ENCODE results near the gene CHRM1.
A peak's percentile ranks its signal among the peaks of the same experiment; 100 is the strongest.

The CHRM1 gene

DNA sequence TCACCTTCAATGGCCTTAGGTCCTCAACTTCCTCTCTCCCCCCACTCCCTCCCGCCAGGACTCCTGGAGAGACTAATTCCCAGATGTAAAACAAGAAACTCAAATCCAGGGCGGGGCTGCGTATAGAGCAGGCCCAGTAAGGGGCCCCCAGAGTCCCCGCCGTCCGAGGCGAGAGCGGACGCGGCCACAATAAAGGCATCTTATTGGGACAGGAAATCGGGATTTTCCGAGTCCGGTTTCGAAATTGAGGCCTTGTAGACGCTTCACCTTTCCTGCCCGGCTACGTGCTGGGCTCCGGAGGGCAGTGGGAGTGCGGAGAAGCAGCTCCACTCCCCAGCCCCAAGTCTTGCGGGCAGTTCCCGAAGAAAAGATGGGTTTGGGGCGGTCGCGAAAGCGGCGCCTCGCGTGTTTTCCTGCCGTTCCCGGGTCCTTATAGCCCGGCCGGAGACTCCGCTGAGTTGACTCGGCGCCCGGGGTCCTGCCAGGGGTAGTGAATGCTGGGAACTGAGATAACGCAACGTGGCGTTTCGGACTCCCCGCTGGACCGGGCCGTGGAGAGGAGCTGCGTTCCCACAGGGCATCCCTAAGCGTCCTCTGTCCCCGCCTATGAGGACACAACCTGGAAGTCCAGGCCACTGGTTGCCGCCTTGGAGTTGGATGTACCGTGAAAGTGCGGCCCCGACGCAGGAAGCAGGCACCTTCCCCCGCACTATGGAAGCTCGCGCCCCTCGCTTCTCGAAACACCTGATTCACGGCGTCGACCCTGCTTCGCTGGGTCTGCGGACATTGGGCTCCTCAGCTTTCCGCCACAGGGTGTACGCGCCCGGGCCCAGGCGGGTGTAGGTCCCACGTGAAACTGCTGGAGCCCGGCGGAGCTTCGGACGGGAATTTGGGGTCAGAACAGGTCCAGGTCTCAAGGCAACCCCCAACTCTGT lies 4.8 kb upstream of the CHRM1 start:
- no peak for DNase-seq

DNA sequence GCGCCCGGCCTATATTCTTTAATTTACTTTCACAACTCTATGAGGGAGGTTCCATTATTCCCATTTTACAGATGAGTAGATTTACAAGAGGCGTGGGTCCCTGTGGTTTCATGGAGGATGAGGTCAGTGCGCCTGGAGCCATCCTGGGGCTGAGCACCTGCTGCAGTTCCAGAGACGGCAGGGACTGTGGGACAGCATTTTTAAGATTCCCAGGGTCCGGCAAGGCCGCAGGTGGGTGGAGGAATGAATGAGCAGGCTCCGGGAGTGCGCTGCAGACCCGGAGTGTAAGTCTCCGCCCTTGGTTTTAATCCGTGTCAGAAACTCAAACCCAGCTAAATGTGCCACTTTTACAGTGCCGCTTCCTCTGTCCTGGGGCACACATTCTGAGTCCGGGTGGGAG lies 4.1 kb upstream of the CHRM1 start:
- no peak for DNase-seq

DNA sequence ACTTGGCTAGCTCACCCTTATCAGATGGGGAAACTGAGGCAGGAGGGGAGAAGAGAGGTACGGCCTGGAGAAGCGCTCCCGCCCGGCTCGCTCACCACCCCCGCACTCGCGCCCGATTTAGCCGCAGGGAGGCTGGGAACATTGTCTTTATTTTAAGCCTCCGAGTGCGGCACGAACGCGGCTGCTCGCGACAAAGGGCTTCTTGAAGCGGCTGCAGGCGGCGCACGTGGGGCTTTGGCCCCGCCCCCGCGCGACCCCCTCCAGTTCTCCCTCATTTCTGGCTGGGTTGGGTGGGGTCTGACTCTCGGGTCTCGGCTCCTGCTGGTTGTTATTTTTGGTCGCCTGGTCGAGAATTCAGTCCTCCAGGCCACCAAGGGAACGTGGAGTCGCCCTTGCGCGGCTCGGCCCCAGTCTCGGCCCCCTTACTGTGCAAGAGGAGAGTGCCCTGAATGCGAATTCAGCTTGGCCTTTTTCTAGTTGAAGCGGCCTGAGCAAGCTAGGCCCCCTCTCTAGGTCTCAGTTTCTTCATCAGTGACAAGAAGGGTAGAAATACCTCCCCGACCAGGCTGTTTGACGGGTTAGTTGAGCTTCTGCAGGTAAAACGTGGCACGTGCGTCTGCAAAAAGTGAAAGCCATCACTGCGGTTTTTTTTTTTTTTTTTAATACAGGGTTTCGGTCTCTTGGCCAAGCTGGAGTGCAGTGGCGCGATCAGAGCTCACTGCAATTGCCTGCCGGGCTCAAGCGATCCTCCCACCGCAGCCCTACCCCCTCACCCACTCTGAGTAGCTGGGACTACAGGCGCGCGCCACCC lies 2.6 kb upstream of the CHRM1 start:
- no peak for DNase-seq

DNA sequence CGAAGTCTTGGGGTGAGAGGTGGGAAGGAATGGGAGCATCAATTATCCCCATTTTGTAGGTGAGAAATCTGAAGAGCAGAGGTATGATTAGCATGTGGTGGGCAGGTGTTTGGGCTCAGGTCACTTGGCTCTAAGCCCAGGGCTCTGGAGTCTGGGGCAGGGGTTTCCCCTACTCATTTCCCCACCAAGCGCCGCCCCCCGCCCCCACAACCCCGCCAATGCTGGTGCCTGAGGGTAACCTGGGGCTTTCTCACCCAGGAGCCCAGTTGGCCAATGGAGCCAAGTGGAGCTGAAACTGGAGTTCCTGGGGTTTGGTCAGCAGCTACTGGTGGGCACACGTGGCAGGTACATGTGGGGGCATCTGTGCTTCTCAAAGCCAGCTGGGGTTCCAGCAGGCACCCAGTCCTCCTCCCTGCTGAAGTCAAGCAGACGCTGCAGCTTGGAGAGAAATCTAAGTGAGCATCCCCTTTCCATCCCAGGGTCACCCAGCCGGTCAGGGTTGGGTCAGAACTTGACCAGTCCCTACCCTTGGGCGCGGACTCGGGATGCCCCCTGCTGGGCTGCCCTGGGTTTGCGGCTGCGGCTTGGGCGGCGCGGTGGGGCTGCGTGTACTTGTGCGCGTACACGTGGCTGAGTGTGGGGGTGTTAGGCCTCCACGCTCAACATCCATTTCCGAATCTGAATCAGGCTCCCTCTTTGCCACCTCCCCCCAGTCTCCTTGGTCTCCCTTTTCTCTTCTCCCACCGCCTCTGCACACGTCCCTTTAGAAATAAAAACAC lies 1.7 kb upstream of the CHRM1 start:
- no peak for DNase-seq

DNA sequence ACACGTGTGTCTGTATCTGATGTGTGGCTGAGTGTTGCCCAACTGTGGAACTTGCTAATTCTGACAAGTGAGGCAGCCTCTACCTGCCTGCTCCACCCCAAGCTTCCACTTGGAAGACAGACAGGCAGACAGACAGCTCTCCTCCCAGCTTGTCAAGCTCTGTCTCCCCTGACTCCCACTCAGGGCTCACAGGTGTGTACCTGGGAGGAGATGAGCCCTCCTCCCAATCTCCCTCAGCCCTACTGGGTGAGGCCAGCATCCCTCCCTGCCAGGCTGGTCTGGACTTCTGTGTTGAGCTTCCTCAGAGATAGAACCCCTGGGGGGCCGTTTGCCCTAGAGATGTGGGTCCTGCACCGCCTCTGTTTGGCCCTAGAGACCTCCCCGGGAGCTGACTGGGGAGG lies 1.0 kb upstream of the CHRM1 start:
- DNase-seq, result no peak

DNA sequence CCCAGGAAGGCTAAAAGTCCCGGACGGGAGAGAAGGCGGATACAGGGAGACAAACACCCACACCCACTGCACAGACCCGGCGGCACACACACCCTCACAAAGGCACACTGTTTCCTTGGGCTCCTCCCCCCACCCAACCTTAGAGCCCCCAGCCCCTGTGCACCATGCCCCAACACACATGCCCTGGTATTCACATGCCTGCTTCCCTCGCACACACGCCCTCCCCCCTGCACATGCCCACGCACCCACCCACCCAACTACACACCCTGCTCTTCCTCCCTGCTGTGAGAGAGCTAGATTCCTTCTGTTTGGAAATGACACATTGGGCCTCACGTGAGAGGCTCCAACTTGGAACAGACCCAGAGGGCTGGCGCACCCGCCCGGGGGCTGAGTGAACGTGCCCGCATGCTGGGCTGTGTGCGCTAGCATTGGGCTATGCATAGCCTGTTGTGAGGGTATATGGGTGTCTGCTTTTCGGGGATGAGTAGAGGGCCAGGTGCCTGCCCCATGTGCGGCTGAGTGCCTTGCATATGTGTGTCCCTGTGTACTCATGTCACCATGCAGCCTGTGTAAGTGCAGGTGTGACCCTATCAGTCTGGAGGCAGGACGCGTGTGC lies 518 bp upstream of the CHRM1 start:
- peak; percentile 63 for DNase-seq

DNA sequence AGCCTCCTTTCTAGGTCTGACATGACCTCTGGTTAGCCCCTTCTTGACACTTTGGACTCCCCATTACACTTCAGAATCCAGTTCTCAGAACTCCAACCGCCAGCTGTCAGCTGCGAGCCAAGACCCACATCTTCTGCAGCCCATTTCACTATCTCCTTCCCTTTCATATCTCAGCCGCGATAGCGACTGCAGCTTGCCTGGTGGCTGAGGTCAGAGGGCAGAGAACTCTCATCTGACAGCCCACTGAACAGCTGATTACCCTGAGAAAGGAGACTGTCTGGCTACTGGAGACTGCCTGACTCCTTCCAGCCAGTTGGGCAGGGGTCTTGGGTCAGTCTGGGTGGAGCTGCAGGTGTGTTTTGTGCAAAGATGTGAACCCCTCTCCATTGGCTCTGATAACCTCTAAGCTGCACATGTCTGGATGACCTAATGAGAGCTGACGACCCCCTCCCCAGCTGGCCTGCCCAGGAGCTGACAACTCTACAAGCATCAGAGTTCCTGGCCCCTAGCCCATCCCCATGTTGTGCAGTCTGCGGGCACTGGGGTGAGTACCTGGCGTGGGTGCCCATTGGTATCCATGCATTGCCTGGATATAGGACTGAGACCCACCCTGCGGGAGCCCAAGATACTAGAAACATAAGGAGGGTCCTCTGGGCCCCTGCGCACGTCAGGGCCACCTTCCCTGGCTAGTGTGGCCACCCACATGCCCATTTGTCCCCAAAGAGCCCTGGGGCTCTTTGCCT lies 1.1 kb downstream of the CHRM1 start:
- no peak for DNase-seq

DNA sequence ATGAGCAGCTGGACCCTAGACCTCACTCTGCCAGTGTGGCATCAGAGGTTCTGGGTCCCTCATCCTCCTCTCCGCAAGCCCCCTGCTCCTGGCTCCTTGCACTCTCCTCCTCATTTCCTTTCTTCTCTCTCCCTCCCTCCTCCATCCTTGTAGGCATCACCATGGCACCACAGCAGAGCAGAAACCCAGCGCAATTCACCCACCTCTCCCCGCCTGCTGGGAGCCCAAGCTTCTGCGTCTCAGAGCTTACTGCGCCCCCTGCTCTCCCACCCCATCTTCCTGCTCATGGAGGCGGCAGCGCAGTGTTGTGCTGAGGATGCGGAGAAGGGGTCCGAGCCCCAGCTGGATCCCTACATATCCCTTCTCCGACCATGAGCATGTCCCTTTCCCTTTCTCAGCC lies 1.7 kb downstream of the CHRM1 start:
- DNase-seq, result no peak

DNA sequence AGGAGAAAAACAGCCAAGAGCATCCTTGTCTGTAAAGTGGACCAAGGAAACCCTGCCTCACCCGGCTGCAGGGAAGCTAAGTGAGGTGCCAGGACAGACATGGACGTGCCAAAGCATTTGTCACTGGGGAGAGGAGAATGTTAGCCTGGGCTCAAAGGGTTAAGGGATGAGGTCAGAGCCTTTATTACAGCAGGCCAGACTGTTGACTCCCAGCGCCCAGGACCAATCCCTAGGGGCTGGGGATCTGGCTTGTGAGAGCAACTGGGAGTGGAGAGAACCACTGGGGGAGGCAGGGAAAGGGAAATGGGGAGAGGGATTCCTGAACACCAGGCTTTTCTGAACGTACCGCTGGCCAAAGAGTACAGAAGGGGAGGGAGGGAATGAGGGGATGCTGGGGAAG lies 2.6 kb downstream of the CHRM1 start:
- no peak for DNase-seq

DNA sequence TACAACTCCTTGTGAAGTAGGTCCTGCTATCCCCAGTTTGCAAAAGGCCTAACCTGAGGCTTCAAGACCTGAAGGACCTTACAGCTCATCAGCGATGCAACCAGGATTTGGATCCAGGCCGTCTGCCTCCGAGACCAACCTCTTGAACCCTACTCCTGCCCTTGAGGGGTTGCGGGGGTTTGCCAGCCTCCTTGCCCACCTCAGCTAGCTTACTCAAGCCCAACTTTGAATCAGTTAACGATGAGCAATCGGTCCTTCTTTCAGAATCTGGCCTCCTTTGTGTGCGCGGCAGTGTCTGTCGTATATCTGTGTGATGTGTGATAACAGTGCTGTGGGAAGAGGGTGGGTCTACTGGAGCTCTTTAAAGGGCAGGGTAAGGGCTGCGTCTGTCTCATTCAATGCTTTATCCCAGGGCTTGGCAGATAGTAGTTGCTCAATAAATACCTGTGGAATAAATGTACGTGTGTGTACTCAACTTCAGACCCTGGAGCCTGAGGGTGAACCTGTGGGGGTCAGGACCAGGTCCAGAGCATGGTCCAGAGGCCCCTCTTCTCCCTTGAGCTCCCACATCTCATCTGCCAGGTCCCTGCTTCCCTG lies 3.2 kb downstream of the CHRM1 start:
- no peak for DNase-seq

DNA sequence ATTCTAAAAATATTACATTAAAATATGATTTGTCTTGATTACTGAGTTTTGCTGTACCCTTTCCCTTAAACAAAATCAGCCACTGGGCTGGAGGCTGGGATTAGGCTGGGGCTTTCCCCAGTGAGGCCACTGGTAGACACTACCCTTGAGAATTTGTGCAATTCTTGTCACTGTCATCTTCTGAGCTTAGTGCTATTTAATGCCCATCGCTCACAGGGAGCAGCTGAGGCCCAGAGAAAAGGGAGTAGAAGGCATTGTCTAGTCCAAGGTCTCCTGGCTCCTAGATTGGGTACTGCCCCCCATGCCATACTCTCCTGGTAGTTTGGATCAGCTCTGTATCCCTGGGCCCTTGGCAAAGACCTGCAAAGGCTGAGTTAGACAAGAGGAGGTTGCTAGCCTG lies 6.7 kb downstream of the CHRM1 start:
- DNase-seq, result no peak

DNA sequence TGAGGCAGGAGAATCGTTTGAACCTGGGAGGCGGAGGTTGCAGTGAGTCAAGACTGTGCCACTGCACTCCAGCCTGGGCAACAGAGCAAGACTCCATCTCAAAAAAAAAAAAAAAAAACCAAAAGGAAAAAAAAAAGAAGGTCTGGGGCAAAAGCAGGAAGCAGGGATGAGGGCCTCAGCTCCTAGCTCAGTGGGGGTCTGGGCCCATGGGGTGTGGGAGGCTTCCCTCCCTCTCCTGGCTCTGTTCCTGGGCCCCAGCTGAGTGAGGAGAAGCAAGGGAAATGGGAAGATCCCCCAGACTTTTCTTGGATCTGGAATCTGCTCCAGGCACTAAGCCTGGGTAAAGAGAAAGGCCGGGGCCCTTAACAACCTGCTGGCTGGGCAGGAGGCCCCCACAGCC lies 8.9 kb downstream of the CHRM1 start:
- DNase-seq, result no peak

DNA sequence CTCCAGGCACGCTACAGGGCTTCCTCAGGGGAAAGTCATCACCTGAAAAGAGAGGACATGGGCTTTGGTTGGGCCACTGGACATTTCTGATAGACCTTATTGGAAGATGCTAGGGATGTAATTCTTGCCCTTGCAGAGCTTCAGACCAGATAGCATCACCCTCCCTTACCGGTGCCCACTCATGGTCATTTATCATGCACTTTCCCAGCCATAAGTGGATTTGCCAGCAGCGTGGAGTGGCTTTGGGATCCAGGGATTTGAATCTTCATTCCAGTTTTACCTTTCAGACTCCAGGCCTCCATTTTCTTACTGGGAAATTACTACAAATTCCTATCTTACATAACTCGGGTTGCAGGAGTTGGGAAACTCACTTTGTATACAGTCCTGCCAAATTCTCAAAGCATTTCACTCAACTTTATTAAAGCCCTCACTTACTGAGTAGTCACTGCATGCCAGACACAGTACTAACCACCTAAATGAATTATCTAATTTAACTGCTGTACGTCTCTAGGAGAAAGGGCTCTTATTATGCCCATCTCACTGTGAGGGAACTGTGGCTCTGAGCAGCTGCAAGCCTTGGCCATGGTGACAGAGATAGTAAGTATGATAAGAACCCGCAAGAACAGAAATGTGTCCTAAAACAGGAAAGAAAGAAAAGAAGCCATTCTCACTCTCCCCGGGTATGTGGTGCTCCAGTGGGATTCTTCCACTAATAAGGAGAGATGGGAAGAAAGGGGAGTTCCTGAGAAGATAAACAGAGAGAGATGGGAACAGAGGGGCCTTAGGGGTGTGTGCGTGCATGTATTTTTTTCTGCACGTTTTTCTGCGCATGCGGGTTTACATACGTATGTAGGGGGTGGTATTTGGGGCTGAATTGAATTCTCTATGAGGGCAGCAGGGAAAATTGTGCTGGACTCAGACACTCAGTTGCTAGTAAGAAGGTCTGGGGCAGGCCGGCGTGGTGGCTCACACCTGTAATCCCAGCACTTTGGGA lies 9.7 kb downstream of the CHRM1 start:
- DNase-seq, result no peak

DNA sequence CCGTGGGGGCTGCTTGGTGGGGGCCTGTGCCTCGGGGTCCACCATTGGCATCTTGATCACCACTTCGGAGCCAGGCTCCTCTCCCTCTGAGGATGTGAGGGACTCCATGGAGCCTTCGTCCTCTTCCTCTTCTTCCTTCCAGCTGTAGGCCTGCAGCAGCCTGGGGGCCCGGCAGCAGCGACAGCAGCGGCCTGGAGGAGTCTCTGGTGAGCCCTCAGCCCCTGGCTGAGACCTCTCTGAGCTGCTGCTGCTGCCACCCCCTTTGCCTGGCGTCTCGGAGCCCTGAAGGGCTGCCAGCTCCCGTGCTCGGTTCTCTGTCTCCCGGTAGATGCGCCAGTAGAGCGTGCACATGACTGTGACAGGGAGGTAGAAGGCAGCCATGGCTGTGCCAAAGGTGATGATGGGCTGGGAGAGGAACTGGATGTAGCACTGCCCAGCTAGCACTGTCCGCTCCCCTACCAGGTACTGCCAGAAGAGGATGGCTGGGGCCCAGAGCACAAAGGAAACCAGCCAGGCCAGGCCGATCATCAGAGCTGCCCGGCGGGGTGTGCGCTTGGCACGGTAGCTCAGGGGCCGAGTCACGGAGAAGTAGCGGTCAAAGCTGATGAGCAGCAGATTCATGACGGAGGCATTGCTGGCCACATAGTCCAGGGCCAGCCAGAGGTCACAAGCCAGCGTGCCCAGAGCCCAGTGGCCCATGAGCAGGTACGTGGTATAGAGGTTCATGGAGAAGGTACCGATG lies 10.9 kb downstream of the CHRM1 start:
- DNase-seq, result no peak

DNA sequence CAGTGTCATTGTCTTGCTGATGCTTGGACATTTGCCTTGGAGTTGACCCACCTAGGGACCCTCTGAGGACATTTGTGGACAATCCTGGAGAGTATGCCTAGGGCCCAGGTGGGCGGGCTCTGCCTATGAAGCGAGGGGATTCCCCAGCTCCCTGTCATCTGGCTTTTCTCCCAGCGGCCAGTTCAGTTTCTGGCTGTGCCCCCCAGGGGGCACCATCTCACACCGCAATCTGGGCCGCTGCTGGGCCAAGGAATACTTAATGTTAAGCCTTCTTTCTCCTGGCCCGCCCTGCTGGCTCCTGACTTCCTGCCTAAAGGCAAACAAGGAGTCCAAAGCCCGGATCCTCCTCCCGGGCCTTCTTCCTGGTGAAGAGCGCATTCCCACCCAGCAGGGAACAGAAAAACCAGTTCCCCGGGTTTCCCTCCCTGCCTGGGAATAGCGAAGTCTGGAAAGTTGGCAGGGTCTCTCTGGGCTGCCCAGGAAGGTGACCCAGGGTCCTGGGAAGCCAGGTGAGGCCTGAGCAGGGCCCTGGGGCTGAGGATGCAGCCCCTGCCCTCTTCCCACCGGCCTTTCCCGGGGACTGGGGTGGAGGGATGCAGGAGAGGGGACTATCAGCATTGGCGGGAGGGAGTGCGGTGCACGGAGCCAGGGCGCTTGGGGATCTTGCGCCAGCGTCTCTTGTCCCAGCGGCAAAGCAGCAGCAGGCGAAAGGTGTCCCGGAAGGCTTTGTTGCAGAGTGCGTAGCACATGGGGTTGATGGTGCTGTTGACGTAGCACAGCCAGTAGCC lies 11.9 kb downstream of the CHRM1 start:
- DNase-seq, result peak; percentile 15

DNA sequence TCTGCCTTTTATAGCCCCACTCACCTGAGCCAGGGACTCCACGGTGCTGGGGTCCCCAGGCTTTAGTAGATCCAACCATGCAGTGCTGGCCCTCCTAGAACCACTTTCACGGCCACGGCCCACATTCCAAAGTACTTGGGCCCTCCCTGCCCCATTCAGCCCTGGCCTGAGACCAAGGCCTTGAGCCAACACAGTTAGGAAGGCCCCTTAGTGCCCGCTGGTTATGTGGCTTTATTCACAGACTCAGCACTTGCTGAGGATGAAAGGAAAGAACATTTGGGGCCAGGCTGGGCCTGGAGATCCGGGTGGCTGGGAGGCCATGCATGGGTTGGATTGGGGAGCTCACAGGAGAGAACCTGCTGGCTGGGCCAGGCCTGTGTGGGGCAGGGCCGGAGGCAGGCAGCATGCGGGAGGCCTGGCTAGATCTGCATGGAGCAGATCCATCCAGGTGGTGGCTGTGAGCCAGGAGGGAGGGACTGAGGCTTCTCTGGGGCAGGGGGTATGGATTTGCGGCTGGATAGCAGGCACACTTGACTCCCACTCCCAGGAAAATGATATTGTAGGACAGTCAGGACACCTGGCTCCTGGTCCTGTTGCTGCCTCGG lies 12.6 kb downstream of the CHRM1 start:
- DNase-seq, result no peak

DNA sequence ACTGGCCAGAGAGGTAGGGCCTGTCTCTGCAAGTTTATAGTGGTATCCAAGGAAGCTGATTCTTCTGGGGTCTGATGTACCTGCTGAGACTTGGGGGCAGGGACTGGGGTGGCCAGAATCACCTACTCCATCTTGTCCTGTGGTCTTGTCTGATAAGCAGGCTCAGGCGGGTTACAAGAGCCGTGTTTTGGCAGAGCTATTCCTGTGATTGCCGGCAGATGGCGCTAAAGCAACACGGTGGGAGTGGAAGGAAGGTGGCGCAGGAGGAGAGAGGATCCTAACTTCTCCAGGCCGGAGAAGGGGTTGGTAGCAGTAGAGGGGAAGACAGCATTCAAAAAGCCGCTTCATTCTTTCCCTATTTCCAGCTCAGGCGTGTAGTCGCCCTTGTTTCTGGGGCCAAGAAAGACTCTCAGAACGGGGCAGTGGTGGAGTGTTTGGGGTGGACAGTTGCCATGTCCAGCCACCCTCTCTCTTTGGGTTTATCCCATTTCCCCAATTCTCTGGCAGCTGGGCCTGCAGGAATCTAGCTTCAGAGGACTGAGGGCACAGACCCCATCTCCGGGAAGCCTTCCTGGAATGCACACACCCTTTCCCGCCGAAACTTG lies 15.1 kb downstream of the CHRM1 start:
- DNase-seq, result peak; percentile 53

DNA sequence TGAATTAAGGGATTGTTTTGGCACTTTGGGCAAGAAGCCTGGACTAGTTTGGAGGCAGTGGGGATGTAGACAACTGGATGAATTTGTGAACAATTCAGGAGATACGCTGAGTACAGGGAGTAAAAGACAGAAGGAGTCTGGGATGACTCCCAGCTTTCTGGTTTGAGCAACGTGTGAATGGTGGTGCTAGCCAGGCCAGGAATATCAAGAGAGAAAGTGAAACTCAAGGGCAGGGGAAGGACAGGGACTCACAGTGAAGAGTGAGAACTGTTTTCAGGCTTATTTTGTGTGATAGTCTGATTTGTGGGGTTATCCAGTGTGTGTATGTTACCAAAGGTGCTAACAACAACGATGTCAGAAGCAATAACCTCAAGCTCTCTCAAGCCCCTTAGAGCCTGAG lies 15.9 kb downstream of the CHRM1 start:
- DNase-seq, result no peak

Data from NCI-H1694 treated with DMSO at 0.1 percent for 48 hours (cell line).